A549 (cell line): ENCODE measurements around the gene PROSER3. TPM values are rescaled to one million over a fixed set of nuclear protein-coding genes. Genes with fewer than 3 reads are reported as not detected.

Source experiments
- ATAC-seq, 2 experiments: fragments of 200-7000 bp in 1 of 2; fragments of >200 bp in 1 of 2; cut with Nextera tagmentation in 1 of 2; cut with Tn5 transposase in 1 of 2; 3 replicates each; pipeline versions ENCODE4 v1.8.0 to v1.9.1; 2018 to 2020; ENCODE audit warnings: mild to moderate bottlenecking in 1 of 2, moderate library complexity in 1 of 2
- CTCF ChIA-PET: fragments of 300-600 bp; sonication (Branson Sonifier 250); formaldehyde crosslinking; extraction: SDS; loops from one replicate; lab custom pipeline; 2021; ENCODE audit warnings: antibody characterized with exemption, inconsistent platforms; lab: Yijun Ruan, JAX
- POLR2A ChIA-PET: fragments of 350-600 bp; formaldehyde crosslinking; extraction: SDS; loops from one replicate; lab custom pipeline; 2021; ENCODE audit warnings: antibody characterized with exemption, inconsistent platforms; lab: Yijun Ruan, JAX
- DNase-seq, 2 experiments: peaks; one replicate each; pipeline versions ENCODE4 v3.0.0 to v3.0.0-alpha.2; 2011 to 2016; ENCODE audit warnings: low read depth in 1 of 2, low spot score in 1 of 2
- FAIRE-seq: peaks from 2 replicates; lab custom pipeline; 2011; peaks lifted over from hg19 to GRCh38; lab: Jason Lieb, UNC
- H3K27ac ChIP-seq, 2 experiments: fragments of >200 bp; sonication (Bioruptor Twin); formaldehyde crosslinking; 3 replicates each; pipeline ENCODE4 v1.5.1; 2016 to 2017
- H3K4me1 ChIP-seq: fragments of >200 bp; sonication (Bioruptor Twin); formaldehyde crosslinking; 3 replicates; pipeline ENCODE4 v1.6.1; 2016
- H3K4me2 ChIP-seq: fragments of >200 bp; sonication (Bioruptor Twin); formaldehyde crosslinking; 3 replicates; pipeline ENCODE4 v1.6.1; 2016
- H3K4me3 ChIP-seq: fragments of >200 bp; sonication (Bioruptor Twin); formaldehyde crosslinking; 3 replicates; pipeline ENCODE4 v1.5.1; 2016
- H3K9me3 ChIP-seq: fragments of >200 bp; sonication (Bioruptor Twin); formaldehyde crosslinking; 3 replicates; pipeline ENCODE4 v1.6.1; 2016
- ATOH8 ChIP-seq: fragments of 250-450 bp; sonication (Bioruptor Pico); IDR thresholded peaks from 2 replicates; pipeline ENCODE4 v1.5.0; 2020; ENCODE audit warnings: low read depth, mild to moderate bottlenecking, moderate library complexity
- BHLHE40 ChIP-seq: IDR thresholded peaks from 2 replicates; pipeline ENCODE4 v1.6.1; 2012; ENCODE audit warnings: low read depth, low read length, inconsistent platforms
- CBX2 ChIP-seq: fragments of 200-600 bp; sonication (generic); IDR thresholded peaks from 2 replicates; pipeline ENCODE4 v1.6.1; 2016; ENCODE audit warnings: low read depth, mild to moderate bottlenecking, borderline replicate concordance
- CBX8 ChIP-seq: fragments of 200-600 bp; sonication (generic); IDR thresholded peaks from 2 replicates; pipeline ENCODE4 v1.6.1; 2016
- CEBPB ChIP-seq, 2 experiments: fragments of >200 bp in 1 of 2; sonication (Bioruptor Twin) in 1 of 2; formaldehyde crosslinking in 1 of 2; IDR thresholded peaks; 2 replicates each; pipeline ENCODE4 v1.6.1; 2012 to 2016
- CHD4 ChIP-seq: fragments of 200-600 bp; sonication (generic); IDR thresholded peaks from 2 replicates; pipeline ENCODE4 v1.6.1; 2016; ENCODE audit warnings: antibody characterized with exemption, mild to moderate bottlenecking, borderline replicate concordance
- CTCF ChIP-seq: fragments of >200 bp; sonication (Bioruptor Twin); formaldehyde crosslinking; IDR thresholded peaks from 3 replicates; pipeline ENCODE4 v1.5.1; 2016
- E2F6 ChIP-seq: IDR thresholded peaks from 2 replicates; pipeline ENCODE4 v1.6.1; 2012; ENCODE audit warnings: low read depth, borderline replicate concordance
- FOSB ChIP-seq: fragments of 250-450 bp; sonication (Bioruptor Pico); IDR thresholded peaks from 2 replicates; pipeline ENCODE4 v1.5.0; 2020; ENCODE audit warnings: mild to moderate bottlenecking, moderate library complexity
- HES2 ChIP-seq: fragments of >200 bp; sonication (Bioruptor Twin); formaldehyde crosslinking; IDR thresholded peaks from 2 replicates; pipeline ENCODE4 v1.6.1; 2016
- HEYL ChIP-seq: fragments of 250-450 bp; sonication (Bioruptor Pico); IDR thresholded peaks from 2 replicates; pipeline ENCODE4 v1.8.0; 2021; ENCODE audit warnings: mild to moderate bottlenecking, moderate library complexity
- HMGXB4 ChIP-seq: fragments of 250-450 bp; sonication (Bioruptor Pico); IDR thresholded peaks from 2 replicates; pipeline ENCODE4 v1.5.0; 2021; ENCODE audit warnings: mild to moderate bottlenecking, moderate library complexity, borderline replicate concordance
- HOXB13 ChIP-seq: fragments of 250-450 bp; sonication (Bioruptor Pico); IDR thresholded peaks from 2 replicates; pipeline ENCODE4 v1.5.0; 2020; ENCODE audit warnings: low read depth, mild to moderate bottlenecking, moderate library complexity
- HOXB5 ChIP-seq: fragments of 250-450 bp; sonication (Bioruptor Pico); IDR thresholded peaks from 2 replicates; pipeline ENCODE4 v1.5.0; 2020; ENCODE audit warnings: mild to moderate bottlenecking, moderate library complexity
- JUN ChIP-seq, 2 experiments: fragments of >200 bp; sonication (Bioruptor Twin); formaldehyde crosslinking; IDR thresholded peaks; 2 replicates in 1 of 2; 3 replicates in 1 of 2; pipeline ENCODE4 v1.6.1; 2016 to 2017
- JUNB ChIP-seq: fragments of >200 bp; sonication (Bioruptor Twin); formaldehyde crosslinking; IDR thresholded peaks from 2 replicates; pipeline ENCODE4 v1.6.1; 2016
- KDM5A ChIP-seq: fragments of 200-600 bp; sonication (generic); IDR thresholded peaks from 2 replicates; pipeline ENCODE4 v1.6.1; 2016; ENCODE audit warnings: antibody characterized with exemption, mild to moderate bottlenecking
- MAX ChIP-seq: IDR thresholded peaks from 2 replicates; pipeline ENCODE4 v1.6.1; 2012
- MAZ ChIP-seq: fragments of 150-350 bp; IDR thresholded peaks from 2 replicates; pipeline ENCODE4 v1.6.1; 2014; ENCODE audit warnings: antibody characterized with exemption, low read depth, low read length, borderline replicate concordance
- MYC ChIP-seq: IDR thresholded peaks from 2 replicates; pipeline ENCODE4 v1.6.1; 2012; ENCODE audit warnings: mild to moderate bottlenecking, inconsistent platforms, low read length, improper control_type of control experiment, borderline replicate concordance
- NFE2L2 ChIP-seq: fragments of 150-350 bp; conservative IDR thresholded peaks from 2 replicates; pipeline ENCODE4 v1.6.1; 2014; ENCODE audit warnings: low read length
- NPAS2 ChIP-seq: fragments of 250-450 bp; sonication (Bioruptor Pico); IDR thresholded peaks from 2 replicates; pipeline ENCODE4 v1.8.0; 2022; ENCODE audit warnings: mild to moderate bottlenecking, moderate library complexity, borderline replicate concordance
- PBX3 ChIP-seq: IDR thresholded peaks from 2 replicates; pipeline ENCODE4 v1.6.1; 2012
- PHF8 ChIP-seq: fragments of 200-600 bp; sonication (generic); IDR thresholded peaks from 2 replicates; pipeline ENCODE4 v1.6.1; 2016; ENCODE audit warnings: low read depth, mild to moderate bottlenecking, antibody characterized with exemption, moderate library complexity, borderline replicate concordance
- POLR2A ChIP-seq: IDR thresholded peaks from 2 replicates; pipeline ENCODE4 v1.6.1; 2012; ENCODE audit warnings: mild to moderate bottlenecking, low read length
- POLR2AphosphoS2 ChIP-seq: conservative IDR thresholded peaks from 2 replicates; pipeline ENCODE4 v1.6.1; 2012; ENCODE audit warnings: low read length, improper control_type of control experiment, inconsistent platforms
- RAD21 ChIP-seq, 2 experiments: fragments of >200 bp in 1 of 2; sonication (Bioruptor Twin) in 1 of 2; formaldehyde crosslinking in 1 of 2; IDR thresholded peaks in 1 of 2; conservative IDR thresholded peaks in 1 of 2; 2 replicates in 1 of 2; 3 replicates in 1 of 2; pipeline ENCODE4 v1.6.1; 2012 to 2018; ENCODE audit warnings: inconsistent platforms in 1 of 2
- RARB ChIP-seq: fragments of 250-450 bp; sonication (Bioruptor Pico); IDR thresholded peaks from 2 replicates; pipeline ENCODE4 v1.8.0; 2021; ENCODE audit warnings: mild to moderate bottlenecking, moderate library complexity
- RNF2 ChIP-seq: fragments of 200-600 bp; sonication (generic); IDR thresholded peaks from 2 replicates; pipeline ENCODE4 v1.6.1; 2016; ENCODE audit warnings: low read depth, mild to moderate bottlenecking, antibody characterized with exemption, moderate library complexity, borderline replicate concordance
- SMC3 ChIP-seq: fragments of >200 bp; sonication (Bioruptor Twin); formaldehyde crosslinking; IDR thresholded peaks from 3 replicates; pipeline ENCODE4 v1.6.1; 2018; ENCODE audit warnings: inconsistent platforms
- SREBF2 ChIP-seq: fragments of 450-650 bp; IDR thresholded peaks from 2 replicates; pipeline ENCODE4 v1.6.1; 2014; ENCODE audit warnings: mild to moderate bottlenecking, moderate library complexity
- TFCP2L1 ChIP-seq: fragments of 250-450 bp; sonication (Bioruptor Pico); IDR thresholded peaks from 2 replicates; pipeline ENCODE4 v1.5.0; 2021; ENCODE audit warnings: mild to moderate bottlenecking
- TP53 ChIP-seq: fragments of 250-450 bp; sonication (Bioruptor Pico); IDR thresholded peaks from 2 replicates; pipeline ENCODE4 v1.5.0; 2021; ENCODE audit warnings: mild to moderate bottlenecking, moderate library complexity
- ZSCAN20 ChIP-seq: fragments of 250-450 bp; sonication (Bioruptor Pico); IDR thresholded peaks from 2 replicates; pipeline ENCODE4 v1.8.0; 2022; ENCODE audit warnings: mild to moderate bottlenecking, moderate library complexity
- WGBS: methylation state at CpG from one replicate; pipeline ENCODE4 v1.1.6; 2017; ENCODE audit errors: missing lambda C conversion rate; 5-methylcytosine and 5-hydroxymethylcytosine counted together
- polyA plus RNA-seq, 4 experiments: library from polyadenylated mRNA; depleted of rRNA in 3 of 4; stranded (reverse); fragments of >200 nt; fragmentation: RNase III in 1 of 4; extraction: RNeasy Plus Mini Kit Qiagen cat#74134 plus additional on column Dnase treatment in 1 of 4; gene quantifications; 2 replicates in 3 of 4; 3 replicates in 1 of 4; pipeline ENCODE4 v1.2.3, GENCODE V29; 2011 to 2017

Gene PROSER3
- polyA plus RNA-seq, 2 of the 4 experiments (the other 2 are of a cell fraction) = 19.5 to 24.4 TPM

- ATAC-seq (peak; percentile 74 to 91), FAIRE-seq (peak; percentile 96), DNase-seq (peak; percentile 95 to 99)
- H3K9me3 ChIP-seq = no peaks in the 10 kb centered on the region
- peak overlapping the region; percentile 91 to 98 for H3K27ac ChIP-seq
- POLR2A ChIA-PET = no interaction called here
- 1% methylated on average over 62 of the region's 77 CpGs for WGBS
- H3K4me3 ChIP-seq = peak overlapping the region; percentile 87
- peaks cover 20% of the 10 kb centered on the region for H3K4me1 ChIP-seq
- peak overlapping the region; percentile 89 for H3K4me2 ChIP-seq
- CTCF ChIA-PET = interaction anchor here (1.0 to 6.6 kb wide), 8 partner anchors 10 to 168 kb away, joined by 5 to 161 read pairs (median 22); partner anchors contain the start of gene ZBTB32
- TF ChIP-seq POLR2AphosphoS2 (no peak), HEYL (CRISPR knock-in tag) (no peak), BHLHE40 (0 out of 2 replicates have a peak, but pooled peaks have one; percentile 11), ZSCAN20 (CRISPR knock-in tag) (no peak), JUN (IDR thresholded peaks at IDR 0.05) (peak in 1 of 2 experiments; percentile 53; a peak in 3 of 5 replicates), TFCP2L1 (CRISPR knock-in tag) (0 out of 2 replicates have a peak, but pooled peaks have one; percentile 70), SMC3 (peak; percentile 98), PBX3 (0 out of 2 replicates have a peak, but pooled peaks have one; percentile 54), CBX8 (no peak), CTCF (peak; percentile 100), HOXB5 (no peak), RNF2 (no peak), CBX2 (no peak), HES2 (no peak), NPAS2 (CRISPR knock-in tag) (no peak), RARB (CRISPR knock-in tag) (no peak), MAX (peak; percentile 92), NFE2L2 (no peak), ATOH8 (CRISPR knock-in tag) (0 out of 2 replicates have a peak, but pooled peaks have one; percentile 16), POLR2A (peak; percentile 74), JUNB (no peak), E2F6 (peak; percentile 78; the same call in 1 of the 2 replicates), TP53 (peak; percentile 47), MYC (peak; percentile 87), RAD21 (conservative IDR thresholded peaks at IDR 0.05 in 1 of 2, IDR thresholded peaks at IDR 0.05 in 1 of 2) (peak; percentile 89 to 99), CHD4 (no peak), KDM5A (peak; percentile 94), HOXB13 (CRISPR knock-in tag) (0 out of 2 replicates have a peak, but pooled peaks have one; percentile 30), HMGXB4 (CRISPR knock-in tag) (peak; percentile 82; the same call in 1 of the 2 replicates), CEBPB (IDR thresholded peaks at IDR 0.05) (no peak), PHF8 (peak; percentile 28), MAZ (peak; percentile 87), SREBF2 (no peak), FOSB (CRISPR knock-in tag) (no peak)
These were observed 40.9 kb upstream of the PROSER3 start for GRCh38 chr19:35716801-35717664.
